Adipocyte (in vitro differentiated cells): ENCODE data around the gene MECP2.

Source experiments
- DNase-seq: peaks from one replicate; pipeline ENCODE4 v3.0.0-alpha.2; 2015; ENCODE audit warnings: low read depth
- H3K27me3 ChIP-seq: replicated peaks from 2 replicates; pipeline ENCODE4 v1.7.0; 2013; ENCODE audit warnings: mild to moderate bottlenecking, low read length, moderate library complexity; ENCODE audit not compliant: control insufficient read depth, insufficient read depth
- H3K36me3 ChIP-seq: 2 replicates; pipeline ENCODE4 v1.7.0; 2013; ENCODE audit warnings: low read length, mild to moderate bottlenecking, moderate library complexity; ENCODE audit not compliant: control insufficient read depth, insufficient read depth, severe bottlenecking
- H3K4me1 ChIP-seq: 2 replicates; pipeline ENCODE4 v1.7.0; 2013; ENCODE audit warnings: mild to moderate bottlenecking, low read length, moderate library complexity; ENCODE audit not compliant: control insufficient read depth, insufficient read depth
- H3K4me3 ChIP-seq: 2 replicates; pipeline ENCODE4 v1.7.0; 2013; ENCODE audit warnings: mild to moderate bottlenecking, low read length, moderate library complexity
- H3K9ac ChIP-seq: 2 replicates; pipeline ENCODE4 v1.7.0; 2013; ENCODE audit warnings: mild to moderate bottlenecking, low read length, moderate library complexity
- H3K9me3 ChIP-seq: 2 replicates; pipeline ENCODE4 v1.7.0; 2013; ENCODE audit warnings: mild to moderate bottlenecking, low read length, moderate library complexity; ENCODE audit not compliant: control insufficient read depth

The MECP2 gene

DNA sequence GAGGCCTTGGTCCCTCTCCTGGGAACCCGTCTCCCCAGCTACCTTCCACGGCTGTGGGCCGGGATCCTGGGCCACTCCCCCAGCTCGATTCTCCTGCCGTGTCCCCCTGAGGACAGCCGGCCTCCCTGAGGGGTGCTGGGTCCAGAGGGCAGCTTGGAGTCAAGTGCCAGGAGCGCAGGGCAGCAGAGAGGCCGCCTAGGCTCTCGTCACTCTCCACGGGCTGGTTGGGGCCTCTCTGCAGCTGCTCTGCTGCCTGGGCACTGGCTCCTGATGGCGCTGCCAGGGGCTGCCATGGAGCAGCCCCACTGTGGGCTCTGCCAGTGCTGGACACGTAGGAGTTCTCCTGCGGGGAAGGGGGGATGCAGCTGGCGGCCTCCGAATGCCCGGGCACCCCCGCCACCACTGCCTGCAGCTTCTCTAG lies 84.5 kb downstream of the MECP2 start:
- Histone ChIP-seq H3K4me1 (no peaks in the 10 kb centered on the region), H3K4me3 (no peak overlapping the region), H3K9me3 (no peaks in the 10 kb centered on the region), H3K36me3 (peaks cover 42% of the 10 kb centered on the region), H3K9ac (no peak overlapping the region), H3K27me3 (no peaks in the 10 kb centered on the region)
- no peak for DNase-seq

DNA sequence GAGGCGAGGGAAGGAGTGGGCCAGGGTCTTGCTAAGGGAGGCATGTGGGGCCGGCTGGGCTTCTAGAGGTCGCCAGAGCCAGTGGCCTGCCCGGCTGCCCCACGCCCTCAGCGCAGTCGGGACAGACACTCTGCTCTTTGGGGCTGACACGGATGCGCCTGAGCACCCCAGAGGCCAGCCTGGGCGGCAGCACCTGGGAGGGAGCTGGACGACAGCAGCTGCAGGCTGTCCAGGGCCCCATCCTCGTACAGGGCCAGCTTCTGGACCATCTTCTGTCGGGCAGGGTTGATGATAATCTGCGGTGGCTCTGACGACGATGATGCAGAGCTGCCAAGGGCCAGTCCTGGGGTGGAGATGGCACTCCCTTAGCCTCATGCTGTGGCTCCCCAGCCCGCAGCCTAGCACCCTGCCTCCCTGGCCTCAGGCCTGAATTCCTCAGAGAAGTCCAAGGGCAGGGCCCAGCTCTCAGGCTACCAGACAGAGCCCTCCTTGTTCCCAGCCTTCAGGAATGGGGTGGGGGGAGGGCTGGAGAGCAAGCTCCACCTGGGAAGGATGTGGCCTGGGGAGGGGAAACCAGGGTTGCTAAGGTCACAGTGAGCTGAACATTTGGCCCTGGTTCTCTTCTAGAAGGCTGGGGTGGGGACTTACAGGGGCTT lies 85.1 kb downstream of the MECP2 start:
- peaks cover 46% of the 10 kb centered on the region for H3K36me3 ChIP-seq
- H3K9me3 ChIP-seq = no peaks in the 10 kb centered on the region
- no peak overlapping the region for H3K9ac ChIP-seq
- no peak overlapping the region for H3K4me3 ChIP-seq
- H3K4me1 ChIP-seq = no peaks in the 10 kb centered on the region
- no peaks in the 10 kb centered on the region for H3K27me3 ChIP-seq
- DNase-seq = no peak

DNA sequence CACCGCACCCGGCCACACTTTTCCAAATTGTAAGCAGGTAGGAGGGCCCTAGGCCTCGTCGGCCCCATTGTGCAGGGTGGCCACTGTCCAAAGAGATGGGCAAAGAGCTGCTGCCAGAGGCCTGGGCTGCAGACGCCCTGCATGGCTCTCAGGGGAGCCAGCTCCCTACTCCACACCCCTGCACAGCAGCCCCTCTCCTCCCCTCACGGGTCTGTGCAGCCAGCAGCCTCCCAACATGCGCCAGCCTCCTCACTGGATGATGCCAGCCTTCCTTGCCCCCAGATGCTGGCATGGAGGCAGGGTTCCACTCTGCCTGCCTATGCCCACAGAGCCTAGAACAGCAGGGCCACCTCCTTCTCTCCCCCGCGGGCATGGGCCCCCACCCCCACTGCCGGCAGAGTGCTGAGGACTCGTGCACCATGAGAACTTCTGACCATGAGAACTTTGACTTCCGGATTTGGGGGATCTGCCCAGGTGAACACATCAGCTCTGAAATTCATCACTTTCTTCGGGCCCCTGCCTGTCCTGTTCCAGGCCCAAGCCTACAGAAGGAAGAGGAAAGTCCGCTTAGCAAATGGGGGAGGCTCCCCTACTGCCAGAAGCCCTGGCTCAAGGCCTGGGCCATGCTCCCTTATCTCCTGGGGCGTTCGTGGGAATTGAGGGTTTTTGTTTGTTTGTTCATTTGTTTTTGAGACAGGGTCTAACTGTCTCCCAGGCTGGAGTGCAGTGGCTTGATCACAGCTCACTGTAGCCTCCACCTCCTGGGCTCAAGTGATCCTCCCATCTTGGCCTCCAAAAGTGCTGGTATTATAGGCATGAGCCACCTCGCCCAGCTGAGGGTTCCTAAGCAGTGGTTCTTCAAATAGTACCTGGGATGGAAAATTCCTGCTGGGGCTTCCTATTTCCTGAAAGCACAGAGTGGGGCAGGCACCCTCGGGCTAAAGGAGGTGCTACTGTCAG lies 85.9 kb downstream of the MECP2 start:
- no peak for DNase-seq
- H3K9me3 ChIP-seq = no peaks in the 10 kb centered on the region
- no peak overlapping the region for H3K4me3 ChIP-seq
- no peak overlapping the region for H3K9ac ChIP-seq
- no peaks in the 10 kb centered on the region for H3K4me1 ChIP-seq
- H3K36me3 ChIP-seq = peaks cover 40% of the 10 kb centered on the region
- H3K27me3 ChIP-seq = no peaks in the 10 kb centered on the region

DNA sequence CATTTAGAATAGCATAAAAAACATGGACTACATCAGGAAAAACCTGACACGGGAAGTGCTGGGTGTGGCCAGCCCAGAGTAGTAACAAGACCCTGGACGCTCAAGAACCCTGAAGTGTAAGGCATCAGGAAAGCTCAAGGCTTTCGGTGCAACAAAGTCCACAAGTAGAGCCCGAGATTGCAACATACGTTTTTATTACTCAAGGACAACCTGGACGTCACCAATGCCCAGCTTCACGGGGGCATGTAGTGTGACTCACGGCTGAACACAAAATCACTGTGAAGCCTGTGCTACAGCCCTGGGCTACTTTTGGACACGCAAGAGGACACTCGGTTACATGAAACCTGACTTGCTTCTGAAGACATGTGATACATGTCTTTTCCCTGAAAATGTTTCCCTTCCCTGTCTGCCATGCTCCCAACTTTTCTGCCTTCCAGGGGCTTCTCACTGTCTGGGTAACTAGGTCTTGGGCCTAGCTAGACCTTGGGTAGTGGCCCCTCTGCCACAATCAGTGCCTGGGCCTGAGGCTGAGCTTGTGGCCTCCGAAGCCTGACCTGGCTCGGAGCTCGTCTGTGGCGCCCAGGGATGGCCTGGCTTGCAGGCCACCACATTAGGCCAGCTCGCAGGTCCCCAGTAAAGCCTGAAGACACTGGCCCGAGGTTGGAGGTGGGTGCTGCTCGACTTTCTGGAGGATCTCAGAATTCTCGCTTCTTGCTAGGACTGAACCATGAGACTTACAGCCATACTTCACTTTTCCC lies 87.0 kb downstream of the MECP2 start:
- Histone ChIP-seq H3K36me3 (peaks cover 31% of the 10 kb centered on the region), H3K4me1 (no peaks in the 10 kb centered on the region), H3K9ac (no peak overlapping the region), H3K4me3 (no peak overlapping the region), H3K27me3 (no peaks in the 10 kb centered on the region), H3K9me3 (no peaks in the 10 kb centered on the region)
- DNase-seq = no peak

DNA sequence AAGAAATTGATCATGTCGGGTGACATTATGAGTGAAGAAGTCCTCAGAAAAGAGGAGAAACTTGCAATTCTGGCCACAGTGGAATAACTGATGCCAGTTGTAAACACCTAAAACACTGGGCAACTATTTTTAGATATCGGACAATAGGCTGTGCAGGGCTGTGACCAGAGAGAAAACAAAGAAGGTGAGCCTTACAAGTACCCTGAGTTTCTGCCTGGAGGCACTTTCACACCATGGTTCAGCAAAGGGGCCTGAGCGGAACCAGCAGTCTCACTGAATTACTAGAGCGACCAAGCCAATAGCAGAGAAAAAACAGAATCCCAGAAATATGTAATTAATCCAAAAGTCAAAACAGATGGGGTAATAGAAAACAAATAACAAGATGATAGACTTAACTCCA lies 89.0 kb downstream of the MECP2 start:
- Histone ChIP-seq H3K4me1 (no peaks in the 10 kb centered on the region), H3K27me3 (peaks cover 3% of the 10 kb centered on the region), H3K9me3 (no peaks in the 10 kb centered on the region), H3K9ac (no peak overlapping the region), H3K36me3 (peaks cover 26% of the 10 kb centered on the region), H3K4me3 (no peak overlapping the region)
- no peak for DNase-seq

DNA sequence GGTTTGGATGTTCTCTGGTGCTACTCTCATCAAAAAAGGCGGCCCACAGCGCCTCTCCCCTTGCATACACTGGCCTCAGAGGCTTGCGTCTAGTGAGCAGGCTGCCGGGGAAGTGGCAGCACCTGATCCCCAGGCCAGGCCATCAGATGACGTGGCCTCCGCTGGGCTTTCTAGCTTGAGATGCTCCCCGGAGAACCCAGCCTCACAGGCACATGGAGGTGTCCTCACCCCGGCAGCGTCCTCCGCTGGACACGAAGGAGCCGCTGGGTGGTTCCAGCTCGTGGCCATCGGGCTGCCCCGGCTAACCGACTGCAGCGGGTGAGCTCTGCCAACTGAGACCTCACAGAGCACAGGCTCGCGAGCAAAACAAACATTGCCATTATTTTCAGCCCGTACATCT lies 90.6 kb downstream of the MECP2 start:
- H3K4me3 ChIP-seq = no peak overlapping the region
- H3K9ac ChIP-seq = no peak overlapping the region
- H3K9me3 ChIP-seq = no peaks in the 10 kb centered on the region
- peaks cover 6% of the 10 kb centered on the region for H3K4me1 ChIP-seq
- H3K36me3 ChIP-seq = peaks cover 19% of the 10 kb centered on the region
- DNase-seq = no peak
- H3K27me3 ChIP-seq = peaks cover 3% of the 10 kb centered on the region

DNA sequence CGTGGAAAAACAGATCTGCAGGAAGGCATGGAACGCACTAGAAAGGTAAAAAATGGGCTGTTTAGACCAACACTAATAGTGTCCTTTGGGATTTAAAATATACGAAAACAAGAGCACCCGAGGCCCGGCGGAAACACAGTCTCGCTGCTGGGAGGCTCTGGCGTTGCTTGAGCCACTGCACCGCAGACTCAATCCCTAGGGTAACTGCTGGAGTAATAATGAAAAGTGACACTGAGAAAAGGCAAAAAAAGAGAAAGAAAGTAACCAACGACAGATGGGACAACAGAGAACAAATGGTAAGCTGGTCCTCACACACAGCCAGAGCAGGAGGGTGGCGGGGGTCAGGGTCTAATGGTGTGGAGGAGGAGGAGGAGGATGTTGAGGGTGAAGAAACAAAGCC lies 93.2 kb downstream of the MECP2 start:
- Histone ChIP-seq H3K36me3 (peaks cover 4% of the 10 kb centered on the region), H3K27me3 (peaks cover 9% of the 10 kb centered on the region), H3K4me3 (no peak overlapping the region), H3K9me3 (no peaks in the 10 kb centered on the region), H3K9ac (no peak overlapping the region), H3K4me1 (peaks cover 15% of the 10 kb centered on the region)
- no peak for DNase-seq

DNA sequence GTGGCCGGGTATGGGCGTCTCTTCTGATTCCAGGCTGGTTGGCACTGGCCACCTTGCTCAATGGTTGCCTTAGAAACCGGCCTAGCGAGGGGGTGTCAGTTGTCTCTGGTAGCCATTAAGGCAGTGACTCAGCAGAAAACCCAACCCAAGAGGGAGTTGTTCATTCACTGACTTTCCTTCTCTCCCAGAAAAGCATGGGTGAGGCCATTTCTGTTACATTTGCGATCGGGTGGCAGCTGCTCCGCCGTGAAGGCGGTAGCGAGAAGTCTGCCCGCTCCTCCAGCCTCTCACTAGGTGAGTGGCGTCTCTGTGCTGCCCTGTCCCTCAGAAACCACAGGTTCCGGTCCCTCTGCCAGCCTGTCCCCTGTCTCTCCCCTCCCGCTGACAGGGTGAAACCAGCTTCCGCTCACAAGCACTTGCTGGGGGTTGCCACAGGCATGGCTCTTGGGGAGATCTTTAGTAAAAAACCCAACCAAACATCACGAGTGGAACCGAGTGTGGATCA lies 95.2 kb downstream of the MECP2 start:
- peaks cover 15% of the 10 kb centered on the region for H3K4me1 ChIP-seq
- H3K27me3 ChIP-seq = peaks cover 9% of the 10 kb centered on the region
- peak overlapping the region; percentile 11 for H3K9ac ChIP-seq
- DNase-seq = peak; percentile 63
- H3K36me3 ChIP-seq = no peaks in the 10 kb centered on the region
- H3K4me3 ChIP-seq = no peak overlapping the region
- H3K9me3 ChIP-seq = no peaks in the 10 kb centered on the region

DNA sequence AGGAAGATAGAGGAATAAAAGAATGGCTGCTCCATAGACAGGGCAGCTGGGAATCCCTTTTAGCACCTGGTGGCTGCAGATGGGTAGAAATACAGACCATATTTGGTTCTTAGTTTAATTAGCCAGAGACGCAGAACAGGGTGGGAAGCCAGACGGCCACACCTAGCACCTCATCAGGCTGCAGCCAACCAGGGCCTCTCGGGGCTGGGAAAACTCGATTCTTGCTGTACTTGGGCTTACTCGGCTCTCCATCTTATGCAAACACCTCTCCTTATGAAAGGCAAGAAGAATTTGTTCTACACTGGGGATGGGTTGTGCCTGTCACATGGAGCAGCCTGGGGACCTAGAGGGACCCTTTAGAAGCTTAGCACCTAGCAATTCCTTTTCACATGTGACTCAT lies 97.5 kb downstream of the MECP2 start:
- no peaks in the 10 kb centered on the region for H3K9me3 ChIP-seq
- peak overlapping the region; percentile 25 for H3K9ac ChIP-seq
- no peak for DNase-seq
- H3K36me3 ChIP-seq = no peaks in the 10 kb centered on the region
- no peak overlapping the region for H3K4me3 ChIP-seq
- peaks cover 9% of the 10 kb centered on the region for H3K27me3 ChIP-seq
- H3K4me1 ChIP-seq = peaks cover 15% of the 10 kb centered on the region

DNA sequence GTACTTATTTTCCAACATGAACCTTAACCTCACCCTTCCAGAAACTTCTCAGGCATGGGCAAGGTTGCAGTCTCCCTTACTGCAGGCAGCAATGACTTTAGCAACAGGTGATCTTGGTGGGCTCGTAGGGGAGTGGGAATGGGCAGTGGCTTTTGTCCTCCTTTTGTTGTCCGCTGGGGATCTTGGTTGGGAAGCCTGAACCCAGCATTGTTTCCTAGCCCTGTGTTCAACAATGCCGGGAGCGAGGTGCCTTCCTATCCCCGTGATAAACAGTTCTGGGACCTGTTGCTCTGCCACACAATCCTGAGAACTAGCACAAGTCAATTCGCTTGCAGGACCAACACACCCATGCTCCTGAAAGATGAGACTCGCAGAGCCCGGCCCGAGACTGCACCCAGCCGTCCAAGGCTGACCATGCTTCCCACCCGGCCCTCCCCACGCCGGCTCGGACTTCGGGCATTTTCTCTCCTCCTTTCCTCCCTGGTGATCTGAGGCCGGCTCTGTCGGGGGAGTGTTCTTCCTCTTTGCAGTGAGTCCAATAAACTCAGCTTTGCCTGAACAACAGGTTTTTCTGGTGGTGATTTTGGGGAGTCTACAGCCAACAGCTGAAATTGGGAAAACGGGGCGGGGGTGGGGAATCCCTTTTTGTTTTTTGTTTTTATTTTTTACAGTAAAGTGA lies 98.0 kb downstream of the MECP2 start:
- Histone ChIP-seq H3K4me1 (peaks cover 15% of the 10 kb centered on the region), H3K36me3 (no peaks in the 10 kb centered on the region), H3K27me3 (peaks cover 9% of the 10 kb centered on the region), H3K9me3 (no peaks in the 10 kb centered on the region), H3K4me3 (no peak overlapping the region), H3K9ac (peak overlapping the region; percentile 25)
- no peak for DNase-seq
